NCI-H510A treated with DMSO at 0.1 percent for 48 hours (cell line): ENCODE data around the gene NCK2.
"Not testable (repeated sequence)": the region's sequence is repeated elsewhere in the genome, so short reads cannot be mapped to it uniquely, and the experiment has no call there.

Source experiments
- DNase-seq: peaks from one replicate; lab custom pipeline; 2025; lab: John Stamatoyannopoulos, UW

Gene NCK2

GRCh38 chr2:105756435-105756834, 11.7 kb downstream of the NCK2 start:
- no peak for DNase-seq

GRCh38 chr2:105756865-105757264, 12.2 kb downstream of the NCK2 start:
- not testable (repeated sequence) for DNase-seq

- no peak for DNase-seq
Observed at GRCh38 chr2:105757433-105757832, 12.7 kb downstream of the NCK2 start.

GRCh38 chr2:105760191-105760590, 15.5 kb downstream of the NCK2 start:
- DNase-seq, result no peak

- DNase-seq, result no peak
Observed at GRCh38 chr2:105760639-105761337, 16.1 kb downstream of the NCK2 start.

GRCh38 chr2:105761931-105762515, 17.3 kb downstream of the NCK2 start:
- DNase-seq, result no peak

GRCh38 chr2:105763076-105763475, 18.4 kb downstream of the NCK2 start:
- no peak for DNase-seq

GRCh38 chr2:105764059-105764458, 19.3 kb downstream of the NCK2 start:
- no peak for DNase-seq

- no peak for DNase-seq
Observed at GRCh38 chr2:105765415-105766299, 20.9 kb downstream of the NCK2 start.

- no peak for DNase-seq
Observed at GRCh38 chr2:105766300-105766866, 21.7 kb downstream of the NCK2 start.

GRCh38 chr2:105768176-105768575, 23.5 kb downstream of the NCK2 start:
- DNase-seq, result no peak

- DNase-seq, result peak; percentile 41
Observed at GRCh38 chr2:105768961-105769452, 24.3 kb downstream of the NCK2 start.

- DNase-seq, result no peak
Observed at GRCh38 chr2:105769504-105769903, 24.8 kb downstream of the NCK2 start.

- DNase-seq, result no peak
Observed at GRCh38 chr2:105770149-105770548, 25.4 kb downstream of the NCK2 start.

GRCh38 chr2:105771291-105771690, 26.6 kb downstream of the NCK2 start:
- DNase-seq, result not testable (repeated sequence)

GRCh38 chr2:105771836-105772235, 27.1 kb downstream of the NCK2 start:
- DNase-seq, result no peak

GRCh38 chr2:105772362-105772761, 27.6 kb downstream of the NCK2 start:
- no peak for DNase-seq

GRCh38 chr2:105773568-105773967, 28.9 kb downstream of the NCK2 start:
- DNase-seq, result no peak

GRCh38 chr2:105774781-105775337, 30.1 kb downstream of the NCK2 start:
- no peak for DNase-seq

GRCh38 chr2:105775809-105776559, 31.3 kb downstream of the NCK2 start:
- DNase-seq, result no peak

- DNase-seq, result no peak
Observed at GRCh38 chr2:105776560-105776928, 31.8 kb downstream of the NCK2 start.
